Neural progenitor cell (in vitro differentiated cells): ENCODE results near the gene GLOD4.

Experiments
- CTCF ChIP-seq: fragments of 200-600 bp; sonication (generic); IDR thresholded peaks from 2 replicates; pipeline ENCODE4 v1.5.1; 2017; ENCODE audit warnings: antibody characterized with exemption, mild to moderate bottlenecking
- EZH2phosphoT487 ChIP-seq: fragments of 200-600 bp; sonication (generic); IDR thresholded peaks from 2 replicates; pipeline ENCODE4 v1.6.1; 2017; ENCODE audit warnings: antibody characterized with exemption

- no peak for TF ChIP-seq EZH2phosphoT487
- TF ChIP-seq CTCF = no peak
Measured at GRCh38 chr17:807523-808294, 25.6 kb upstream of the GLOD4 start.
